Body of pancreas (tissue), 4 donors: ENCODE measurements around the gene LARP1.

Experiments
- POLR2A ChIP-seq, 3 donors: fragments of 450-650 bp; IDR thresholded peaks; one replicate each; pipeline ENCODE4 v1.6.1; 2016; ENCODE audit warnings: antibody characterized with exemption in 3 of 3, mild to moderate bottlenecking in 2 of 3
- TF ChIP-seq, protein P1 (sequence below), 7 experiments: fragments of 450-650 bp in 4 of 7; fragments of 200-600 bp in 3 of 7; sonication (generic) in 3 of 7; IDR thresholded peaks; one replicate each; pipeline ENCODE4 v1.5.1; 2016 to 2019; ENCODE audit warnings: antibody characterized with exemption in 7 of 7

DNA sequence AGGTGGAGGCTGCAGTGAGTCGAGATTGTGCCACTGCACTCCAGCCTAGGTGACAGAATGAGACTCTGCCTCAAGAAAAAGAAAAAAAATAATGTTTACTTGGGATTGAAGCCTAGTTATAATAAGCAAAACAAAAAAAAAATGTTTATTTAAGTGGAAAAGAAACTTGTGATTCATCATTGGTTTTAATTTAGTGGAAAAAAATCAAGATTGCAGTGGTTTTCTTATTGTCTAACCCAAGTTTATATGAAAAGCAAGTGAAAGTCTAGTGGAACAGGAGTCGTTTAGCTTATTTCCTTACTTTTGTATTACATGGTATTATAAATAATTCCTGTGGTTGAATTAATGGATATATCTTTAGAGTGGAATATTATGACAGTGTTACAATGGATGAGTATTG lies 111.7 kb downstream of the LARP1 start:
- no peak for TF ChIP-seq POLR2A (IDR thresholded peaks at IDR 0.05)
- TF ChIP-seq, protein P1, sequence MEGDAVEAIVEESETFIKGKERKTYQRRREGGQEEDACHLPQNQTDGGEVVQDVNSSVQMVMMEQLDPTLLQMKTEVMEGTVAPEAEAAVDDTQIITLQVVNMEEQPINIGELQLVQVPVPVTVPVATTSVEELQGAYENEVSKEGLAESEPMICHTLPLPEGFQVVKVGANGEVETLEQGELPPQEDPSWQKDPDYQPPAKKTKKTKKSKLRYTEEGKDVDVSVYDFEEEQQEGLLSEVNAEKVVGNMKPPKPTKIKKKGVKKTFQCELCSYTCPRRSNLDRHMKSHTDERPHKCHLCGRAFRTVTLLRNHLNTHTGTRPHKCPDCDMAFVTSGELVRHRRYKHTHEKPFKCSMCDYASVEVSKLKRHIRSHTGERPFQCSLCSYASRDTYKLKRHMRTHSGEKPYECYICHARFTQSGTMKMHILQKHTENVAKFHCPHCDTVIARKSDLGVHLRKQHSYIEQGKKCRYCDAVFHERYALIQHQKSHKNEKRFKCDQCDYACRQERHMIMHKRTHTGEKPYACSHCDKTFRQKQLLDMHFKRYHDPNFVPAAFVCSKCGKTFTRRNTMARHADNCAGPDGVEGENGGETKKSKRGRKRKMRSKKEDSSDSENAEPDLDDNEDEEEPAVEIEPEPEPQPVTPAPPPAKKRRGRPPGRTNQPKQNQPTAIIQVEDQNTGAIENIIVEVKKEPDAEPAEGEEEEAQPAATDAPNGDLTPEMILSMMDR (IDR thresholded peaks at IDR 0.05): no peak
